ENCODE measurements around the gene CCDC167.

- no peak for TF ChIP-seq CTCF (IDR thresholded peaks at IDR 0.05 in 8 of 11, conservative IDR thresholded peaks at IDR 0.05 in 3 of 11)
- TF ChIP-seq POLR2AphosphoS5 (IDR thresholded peaks at IDR 0.05) = no peak
Measured at GRCh38 chr6:37511201-37511600, 11.5 kb upstream of the CCDC167 start.
